Endothelial cell of umbilical vein (primary cell): ENCODE results near the gene ITPRIPL2. TPM values are rescaled to one million over a fixed set of nuclear protein-coding genes. Genes with fewer than 3 reads are reported as not detected.

Source experiments
- BruUV-seq: library from RNA; stranded (reverse); fragments of 400-500 nt; replicated peaks from 2 replicates; lab custom pipeline; 2021; lab: Mats Ljungman, UMichigan
- CTCF ChIA-PET: fragments of 300-600, 350-600 bp; sonication (Branson Sonifier 250); formaldehyde crosslinking; loops from one replicate; lab custom pipeline; 2021; ENCODE audit warnings: antibody characterized with exemption, inconsistent platforms; lab: Charles Lee
- POLR2A ChIA-PET: fragments of 300-600, 350-600 bp; sonication (Branson Sonifier 250); formaldehyde crosslinking; loops from one replicate; lab custom pipeline; 2021; ENCODE audit warnings: antibody characterized with exemption, inconsistent platforms; lab: Charles Lee
- DNase-seq: peaks from one replicate; pipeline ENCODE4 v3.0.0-alpha.2; 2011; ENCODE audit warnings: low read depth, low spot score
- FAIRE-seq: peaks from 2 replicates; lab custom pipeline; 2011; peaks lifted over from hg19 to GRCh38; lab: Jason Lieb, UNC
- H2AFZ ChIP-seq: 2 replicates; pipeline ENCODE4 v1.6.0; 2012; ENCODE audit warnings: low read depth, low read length, control low read depth, inconsistent platforms
- H3K27ac ChIP-seq: 2 replicates; pipeline ENCODE4 v1.5.1; 2011; ENCODE audit warnings: low read depth, mild to moderate bottlenecking, control low read depth, low read length, moderate library complexity; ENCODE audit not compliant: insufficient read depth
- H3K27me3 ChIP-seq, 2 experiments: 2 replicates each; pipeline versions ENCODE4 v1.6.0 to v1.6.1; 2011; ENCODE audit warnings: low read length in 2 of 2, mixed read lengths in 1 of 2; ENCODE audit not compliant: control insufficient read depth in 2 of 2, insufficient read depth in 2 of 2
- H3K36me3 ChIP-seq, 2 experiments: 2 replicates in 1 of 2; 3 replicates in 1 of 2; pipeline ENCODE4 v1.5.1; 2011; ENCODE audit warnings: low read length in 2 of 2, mild to moderate bottlenecking in 1 of 2, moderate library complexity in 1 of 2; ENCODE audit not compliant: control insufficient read depth in 2 of 2, insufficient read depth in 2 of 2; ENCODE audit errors: extremely low read depth in 1 of 2
- H3K4me1 ChIP-seq: 3 replicates; pipeline ENCODE4 v1.5.1; 2011; ENCODE audit warnings: mild to moderate bottlenecking, low read length; ENCODE audit not compliant: control insufficient read depth, insufficient read depth; ENCODE audit errors: extremely low read depth
- H3K4me2 ChIP-seq: 2 replicates; pipeline ENCODE4 v1.6.1; 2011; ENCODE audit warnings: low read length, control low read depth, mixed read lengths; ENCODE audit not compliant: insufficient read depth
- H3K4me3 ChIP-seq, 3 experiments: fragments of 200-600 bp in 1 of 3; sonication (generic), shearing (Covaris generic) in 1 of 3; replicated peaks in 1 of 3; 2 replicates each; pipeline ENCODE4 v1.5.1; 2011 to 2016; ENCODE audit warnings: control low read depth in 3 of 3, low read length in 3 of 3, mild to moderate bottlenecking in 2 of 3, inconsistent platforms in 1 of 3, low read depth in 1 of 3, moderate library complexity in 1 of 3; ENCODE audit not compliant: insufficient read depth in 1 of 3
- H3K79me2 ChIP-seq: 2 replicates; pipeline ENCODE4 v1.6.0; 2012; ENCODE audit warnings: low read length, inconsistent platforms; ENCODE audit not compliant: control insufficient read depth, insufficient read depth
- H3K9ac ChIP-seq: replicated peaks from 2 replicates; pipeline ENCODE3; 2011; ENCODE audit warnings: low read length, control low read depth; ENCODE audit not compliant: insufficient read depth; ENCODE audit errors: extremely low read depth
- H3K9me1 ChIP-seq: replicated peaks from 3 replicates; pipeline ENCODE4 v1.6.0; 2011; ENCODE audit warnings: mild to moderate bottlenecking, low read length; ENCODE audit not compliant: control insufficient read depth, insufficient read depth; ENCODE audit errors: extremely low read depth
- H3K9me3 ChIP-seq: replicated peaks from 2 replicates; pipeline ENCODE4 v1.5.1; 2012; ENCODE audit warnings: low read length, inconsistent platforms; ENCODE audit not compliant: control insufficient read depth, insufficient read depth
- H4K20me1 ChIP-seq: replicated peaks from 2 replicates; pipeline ENCODE3; 2011; ENCODE audit warnings: mild to moderate bottlenecking, low read length; ENCODE audit not compliant: control insufficient read depth, insufficient read depth; ENCODE audit errors: extremely low read depth
- EZH2 ChIP-seq: IDR thresholded peaks from 2 replicates; pipeline ENCODE4 v1.6.1; 2012; ENCODE audit warnings: borderline replicate concordance, low read depth, mild to moderate bottlenecking, moderate library complexity, low read length, inconsistent platforms; ENCODE audit not compliant: severe bottlenecking
- FOS ChIP-seq: IDR thresholded peaks from 2 replicates; pipeline ENCODE4 v1.6.1; 2011; ENCODE audit warnings: mild to moderate bottlenecking, low read length, moderate library complexity, borderline replicate concordance; ENCODE audit not compliant: insufficient read depth
- GATA2 ChIP-seq: IDR thresholded peaks from 2 replicates; pipeline ENCODE4 v1.7.0; 2011; ENCODE audit warnings: low read depth, mild to moderate bottlenecking, moderate library complexity, mixed read lengths, low read length; ENCODE audit not compliant: insufficient read length, insufficient read depth
- JUN ChIP-seq: IDR thresholded peaks from 2 replicates; pipeline ENCODE4 v1.6.1; 2011; ENCODE audit warnings: borderline replicate concordance, low read depth; ENCODE audit not compliant: insufficient read length, insufficient read depth
- MAX ChIP-seq: IDR thresholded peaks from 2 replicates; pipeline ENCODE4 v1.6.1; 2011; ENCODE audit not compliant: insufficient read depth, insufficient read length
- MYC ChIP-seq: IDR thresholded peaks from one replicate; pipeline ENCODE4 v1.6.1; 2011; ENCODE audit warnings: mild to moderate bottlenecking, low read depth, low read length
- POLR2A ChIP-seq: IDR thresholded peaks from 2 replicates; pipeline ENCODE4 v1.6.1; 2012; ENCODE audit warnings: low read depth, mild to moderate bottlenecking, control low read depth, low read length
- POLR2AphosphoS5 ChIP-seq: IDR thresholded peaks from 2 replicates; pipeline ENCODE4 v1.6.1; 2012; ENCODE audit warnings: low read depth, mild to moderate bottlenecking, control low read depth, low read length, moderate library complexity; ENCODE audit not compliant: insufficient read depth
- dilution Hi-C: fragments of 300-500 bp; cut with MboI; formaldehyde crosslinking; loops from one replicate; pipeline ENCODE4 v1.15.0; 2019; ENCODE audit warnings: low sequenced_read_pairs; ENCODE audit not compliant: extremely low pct_ligation_motif_present
- intact Hi-C: fragments of 100-400 bp; cut with micrococcal nuclease; formaldehyde crosslinking; loops from one replicate; pipeline ENCODE4 v1.10.0; 2022
- polyA plus RNA-seq, 4 experiments: library from polyadenylated mRNA; depleted of rRNA in 3 of 4; stranded (reverse) in 3 of 4; unstranded in 1 of 4; fragments of >200 nt; gene quantifications; 2 replicates each; pipeline versions ENCODE4 v1.2.1 to v1.2.3, GENCODE V29; 2011 to 2012; ENCODE audit warnings: missing spikeins in 1 of 4
- total RNA-seq: library from RNA; stranded (reverse); gene quantifications from 2 replicates; pipeline ENCODE4 v1.2.3, GENCODE V29; 2021
- TF ChIP-seq, protein P1 (sequence below), 2 donors: IDR thresholded peaks; 1 replicate in 1 of 2; 2 replicates in 1 of 2; pipeline ENCODE4 v1.5.1; 2011; ENCODE audit warnings: low read length in 2 of 2, mild to moderate bottlenecking in 2 of 2, moderate library complexity in 2 of 2, control low read depth in 1 of 2, inconsistent platforms in 1 of 2, low read depth in 1 of 2; ENCODE audit not compliant: insufficient read depth in 1 of 2; ENCODE audit errors: extremely low read depth in 1 of 2

ITPRIPL2 gene
- total and polyA plus RNA-seq, 2 donors (not counting 3 experiments of a cell fraction or from before 2014, with no cell fraction given), result 10.9 to 40.8 TPM

GRCh38 chr16:19110537-19111360, 3.0 kb upstream of the ITPRIPL2 start:
- peaks cover 0 to 4% of the 10 kb centered on the region in 2 experiments for H3K36me3 ChIP-seq
- ChIA-PET CTCF (interaction anchor here (1.4 to 1.7 kb wide), 3 partner anchors 15 to 392 kb away, joined by 4 read pairs; no protein-coding TSS in a partner anchor), POLR2A (interaction anchor here (0.6 kb wide), 1 partner anchor 13 kb away, joined by 4 read pairs; no protein-coding TSS in a partner anchor)
- intact Hi-C loops (loop anchor here (5.0 to 10.0 kb wide), 2 partner anchors 72 to 306 kb away; partner anchors contain the start of gene ARL6IP1), dilution Hi-C loops (loop anchor here (25.0 kb wide), 1 partner anchor 323 kb away; the partner anchor contains the start of gene RPS15A)
- no peak for TF ChIP-seq GATA2
- no peak for TF ChIP-seq POLR2AphosphoS5
- no peak overlapping the region for H3K4me2 ChIP-seq
- peaks cover 16% of the 10 kb centered on the region for H3K79me2 ChIP-seq
- peaks cover 29% of the 10 kb centered on the region for H3K4me1 ChIP-seq
- no peak overlapping the region for H2AFZ ChIP-seq
- no peaks in the 10 kb centered on the region for H4K20me1 ChIP-seq
- no peak overlapping the region for H3K27ac ChIP-seq
- no peak overlapping the region for H3K9ac ChIP-seq
- H3K27me3 ChIP-seq, result no peaks in the 10 kb centered on the region
- H3K9me3 ChIP-seq, result no peaks in the 10 kb centered on the region
- DNase-seq, result no peak
- no TSS peak for BruUV-seq
- H3K4me3 ChIP-seq, result no peak overlapping the region
- H3K9me1 ChIP-seq, result no peaks in the 10 kb centered on the region
- no peak for FAIRE-seq

DNA sequence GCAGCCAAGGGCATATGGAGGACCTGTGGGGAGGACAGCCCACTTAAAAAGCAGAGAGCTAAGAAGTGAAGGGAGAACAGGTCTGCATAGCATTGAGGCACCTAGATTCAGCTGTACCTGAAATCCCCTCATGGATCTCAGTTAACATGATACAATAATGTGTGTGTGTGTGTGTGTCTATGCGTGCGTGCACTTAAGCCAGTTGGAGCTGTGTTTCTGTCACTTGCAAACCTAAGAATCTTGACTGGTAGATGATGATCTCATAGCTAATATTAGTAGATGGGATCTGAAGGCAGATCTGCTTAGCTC, 1.7 kb upstream of the ITPRIPL2 start:
- peaks cover 4 to 8% of the 10 kb centered on the region in 2 experiments for H3K36me3 ChIP-seq
- no peak for DNase-seq
- H3K9me3 ChIP-seq, result no peaks in the 10 kb centered on the region
- intact Hi-C loops, result loop anchor here (5.0 to 10.0 kb wide), 2 partner anchors 70 to 307 kb away; partner anchors contain the start of gene ARL6IP1
- peaks cover 42% of the 10 kb centered on the region for H3K4me1 ChIP-seq
- no peaks in the 10 kb centered on the region for H3K27me3 ChIP-seq
- no peak for TF ChIP-seq MAX
- no peak for TF ChIP-seq JUN
- TF ChIP-seq, protein P1, sequence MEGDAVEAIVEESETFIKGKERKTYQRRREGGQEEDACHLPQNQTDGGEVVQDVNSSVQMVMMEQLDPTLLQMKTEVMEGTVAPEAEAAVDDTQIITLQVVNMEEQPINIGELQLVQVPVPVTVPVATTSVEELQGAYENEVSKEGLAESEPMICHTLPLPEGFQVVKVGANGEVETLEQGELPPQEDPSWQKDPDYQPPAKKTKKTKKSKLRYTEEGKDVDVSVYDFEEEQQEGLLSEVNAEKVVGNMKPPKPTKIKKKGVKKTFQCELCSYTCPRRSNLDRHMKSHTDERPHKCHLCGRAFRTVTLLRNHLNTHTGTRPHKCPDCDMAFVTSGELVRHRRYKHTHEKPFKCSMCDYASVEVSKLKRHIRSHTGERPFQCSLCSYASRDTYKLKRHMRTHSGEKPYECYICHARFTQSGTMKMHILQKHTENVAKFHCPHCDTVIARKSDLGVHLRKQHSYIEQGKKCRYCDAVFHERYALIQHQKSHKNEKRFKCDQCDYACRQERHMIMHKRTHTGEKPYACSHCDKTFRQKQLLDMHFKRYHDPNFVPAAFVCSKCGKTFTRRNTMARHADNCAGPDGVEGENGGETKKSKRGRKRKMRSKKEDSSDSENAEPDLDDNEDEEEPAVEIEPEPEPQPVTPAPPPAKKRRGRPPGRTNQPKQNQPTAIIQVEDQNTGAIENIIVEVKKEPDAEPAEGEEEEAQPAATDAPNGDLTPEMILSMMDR (IDR thresholded peaks at IDR 0.05; ENCODE audit: extremely low read depth in 1 of 2, insufficient read depth in 1 of 2, low read depth in 1 of 2, low read length in 2 of 2), result no peak
- no peak for TF ChIP-seq EZH2
- no peak for TF ChIP-seq MYC
- no peak for TF ChIP-seq FOS
- TF ChIP-seq POLR2AphosphoS5, result no peak
- TF ChIP-seq GATA2, result no peak
- TF ChIP-seq POLR2A, result no peak
- no peaks in the 10 kb centered on the region for H4K20me1 ChIP-seq
- dilution Hi-C loops, result loop anchor here (25.0 kb wide), 1 partner anchor 325 kb away; the partner anchor contains the start of gene RPS15A
- no peak overlapping the region for H3K9ac ChIP-seq
- H3K79me2 ChIP-seq, result peaks cover 29% of the 10 kb centered on the region
- ChIA-PET POLR2A (no interaction called here), CTCF (interaction anchor here (0.9 to 3.5 kb wide), 5 partner anchors 15 to 390 kb away, joined by 3 to 37 read pairs (median 3); no protein-coding TSS in a partner anchor)
- H2AFZ ChIP-seq, result no peak overlapping the region
- no peak overlapping the region for H3K4me2 ChIP-seq
- BruUV-seq, result no TSS peak
- no peaks in the 10 kb centered on the region for H3K9me1 ChIP-seq
- no peak for FAIRE-seq
- no peak overlapping the region for H3K4me3 ChIP-seq
- no peak overlapping the region for H3K27ac ChIP-seq
